Measurements from ENCODE around the gene MICAL2.

DNA sequence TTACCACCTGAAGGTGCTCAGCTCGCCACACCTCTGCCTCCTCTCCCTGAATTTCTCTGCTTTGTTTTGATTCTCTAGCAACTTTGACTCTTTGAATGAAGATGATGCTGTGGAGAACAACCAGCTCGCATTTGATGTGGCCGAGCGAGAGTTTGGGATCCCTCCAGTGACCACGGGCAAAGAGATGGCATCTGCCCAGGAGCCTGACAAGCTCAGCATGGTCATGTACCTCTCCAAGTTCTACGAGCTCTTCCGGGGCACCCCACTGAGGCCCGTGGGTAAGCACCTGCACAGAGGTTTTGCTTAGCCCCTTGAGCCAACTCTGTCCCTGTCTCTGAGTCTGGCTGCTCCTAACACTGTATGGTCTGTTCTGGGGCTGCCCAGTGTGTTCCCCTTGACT is 115.7 kb downstream of the MICAL2 start:
- TF ChIP-seq POLR2A (IDR thresholded peaks at IDR 0.05; ENCODE audit: low read depth, low read length): no peak
- no peak for TF ChIP-seq CTCF (IDR thresholded peaks at IDR 0.05 in 2 of 3, conservative IDR thresholded peaks at IDR 0.05 in 1 of 3; ENCODE audit: control insufficient read depth in 2 of 3, extremely low read depth in 1 of 3, insufficient read depth in 1 of 3, low read depth in 3 of 3, low read length in 3 of 3)
- no peak for TF ChIP-seq POLR2AphosphoS5 (IDR thresholded peaks at IDR 0.05; ENCODE audit: low read length)
- TF ChIP-seq SIN3A (IDR thresholded peaks at IDR 0.05; ENCODE audit: low read depth, low read length): no peak
- TF ChIP-seq YY1 (IDR thresholded peaks at IDR 0.05; ENCODE audit: low read depth, low read length): no peak
- TF ChIP-seq RAD51 (IDR thresholded peaks at IDR 0.05): no peak
- no peak for TF ChIP-seq CEBPZ (IDR thresholded peaks at IDR 0.05; ENCODE audit: low read depth, low read length)
- no peak for TF ChIP-seq EZH2 (IDR thresholded peaks at IDR 0.05; ENCODE audit: borderline replicate concordance, control insufficient read depth, low read depth, low read length)
- TF ChIP-seq ZNF274 (IDR thresholded peaks at IDR 0.05; ENCODE audit: insufficient read depth, insufficient read length): no peak
- TF ChIP-seq ZNF384 (IDR thresholded peaks at IDR 0.05; ENCODE audit: borderline replicate concordance, low read depth, low read length): no peak
